H9 (cell line): ENCODE measurements around the gene KRT39. TPM values are rescaled to one million over a fixed set of nuclear protein-coding genes. Genes with fewer than 3 reads are reported as not detected.

Source experiments
- DNase-seq: peaks from one replicate; pipeline ENCODE4 v3.0.0-alpha.2; 2017
- H2AFZ ChIP-seq: one replicate; pipeline ENCODE4 v1.6.1; 2013; ENCODE audit warnings: mild to moderate bottlenecking, low read length, control low read depth, moderate library complexity
- H2AK5ac ChIP-seq: 2 replicates; pipeline ENCODE4 v1.6.1; 2013; ENCODE audit warnings: low read length, control low read depth, mixed read lengths; ENCODE audit not compliant: insufficient read length
- H2BK120ac ChIP-seq: one replicate; pipeline ENCODE4 v1.6.1; 2013; ENCODE audit warnings: low read depth, mild to moderate bottlenecking, low read length, control low read depth, inconsistent platforms; ENCODE audit not compliant: poor library complexity, severe bottlenecking
- H2BK12ac ChIP-seq: 2 replicates; pipeline ENCODE4 v1.6.1; 2013; ENCODE audit warnings: low read length, control low read depth, mixed read lengths, low read depth; ENCODE audit not compliant: insufficient read length
- H2BK15ac ChIP-seq: 2 replicates; pipeline ENCODE4 v1.6.1; 2013; ENCODE audit warnings: low read depth, low read length, control low read depth
- H2BK20ac ChIP-seq: one replicate; pipeline ENCODE4 v1.6.1; 2013; ENCODE audit warnings: low read depth, mild to moderate bottlenecking, low read length, control low read depth, inconsistent platforms; ENCODE audit not compliant: poor library complexity, severe bottlenecking
- H2BK5ac ChIP-seq: 2 replicates; pipeline ENCODE4 v1.6.1; 2013; ENCODE audit warnings: low read length, control low read depth, mixed read lengths; ENCODE audit not compliant: insufficient read length
- H3K14ac ChIP-seq: 2 replicates; pipeline ENCODE4 v1.6.1; 2013; ENCODE audit warnings: low read length, control low read depth; ENCODE audit not compliant: insufficient read depth
- H3K18ac ChIP-seq: 2 replicates; pipeline ENCODE4 v1.6.1; 2013; ENCODE audit warnings: low read depth, mild to moderate bottlenecking, mixed read lengths, low read length, control low read depth; ENCODE audit not compliant: insufficient read length
- H3K23ac ChIP-seq: 2 replicates; pipeline ENCODE4 v1.6.1; 2013; ENCODE audit warnings: low read length, control low read depth, mixed read lengths, low read depth; ENCODE audit not compliant: insufficient read length
- H3K23me2 ChIP-seq: 2 replicates; pipeline ENCODE4 v1.6.1; 2013; ENCODE audit warnings: low read depth, mild to moderate bottlenecking, mixed read lengths, low read length, control low read depth; ENCODE audit not compliant: insufficient read length, poor library complexity, severe bottlenecking
- H3K27ac ChIP-seq: 2 replicates; pipeline ENCODE4 v1.5.1; 2013; ENCODE audit warnings: low read length, control low read depth, mixed read lengths, low read depth; ENCODE audit not compliant: insufficient read length
- H3K27me3 ChIP-seq: 2 replicates; pipeline ENCODE4 v1.6.1; 2013; ENCODE audit warnings: low read length, control low read depth, inconsistent platforms; ENCODE audit not compliant: insufficient read depth
- H3K4ac ChIP-seq: 2 replicates; pipeline ENCODE4 v1.6.1; 2013; ENCODE audit warnings: low read depth, mild to moderate bottlenecking, control low read depth, inconsistent platforms, low read length, moderate library complexity
- H3K4me1 ChIP-seq: 2 replicates; pipeline ENCODE4 v1.6.1; 2013; ENCODE audit warnings: low read length, control low read depth, inconsistent platforms; ENCODE audit not compliant: insufficient read depth
- H3K4me2 ChIP-seq: 2 replicates; pipeline ENCODE4 v1.6.1; 2013; ENCODE audit warnings: low read length, control low read depth, mixed read lengths; ENCODE audit not compliant: insufficient read length, insufficient read depth
- H3K56ac ChIP-seq: 2 replicates; pipeline ENCODE4 v1.6.1; 2013; ENCODE audit warnings: low read depth, mild to moderate bottlenecking, mixed read lengths, low read length, control low read depth; ENCODE audit not compliant: insufficient read length
- H3K79me1 ChIP-seq: 2 replicates; pipeline ENCODE4 v1.6.1; 2013; ENCODE audit warnings: low read depth, mild to moderate bottlenecking, moderate library complexity, low read length, control low read depth, inconsistent platforms; ENCODE audit not compliant: insufficient read depth, poor library complexity, severe bottlenecking
- H3K79me2 ChIP-seq: 2 replicates; pipeline ENCODE4 v1.6.1; 2013; ENCODE audit warnings: low read length, control low read depth, inconsistent platforms; ENCODE audit not compliant: insufficient read depth
- H3K9ac ChIP-seq: 2 replicates; pipeline ENCODE4 v1.6.1; 2013; ENCODE audit warnings: low read length, control low read depth, mixed read lengths; ENCODE audit not compliant: insufficient read length; ENCODE audit errors: extremely low read depth
- H3K9me3 ChIP-seq: one replicate; pipeline ENCODE4 v1.6.1; 2013; ENCODE audit warnings: low read depth, low read length, inconsistent platforms; ENCODE audit not compliant: control insufficient read depth
- H3T11ph ChIP-seq: one replicate; pipeline ENCODE4 v1.6.1; 2013; ENCODE audit warnings: mild to moderate bottlenecking, low read length, control low read depth, inconsistent platforms
- H4K20me1 ChIP-seq: one replicate; pipeline ENCODE4 v1.6.1; 2013; ENCODE audit not compliant: control insufficient read depth, insufficient read length, insufficient read depth
- H4K5ac ChIP-seq: 2 replicates; pipeline ENCODE4 v1.6.1; 2013; ENCODE audit warnings: low read depth, mild to moderate bottlenecking, mixed read lengths, low read length, control low read depth; ENCODE audit not compliant: insufficient read length
- H4K8ac ChIP-seq: replicated peaks from 2 replicates; pipeline ENCODE4 v1.6.1; 2013; ENCODE audit warnings: low read length, control low read depth, mixed read lengths, low read depth; ENCODE audit not compliant: insufficient read length
- H4K91ac ChIP-seq: 2 replicates; pipeline ENCODE4 v1.6.1; 2013; ENCODE audit warnings: low read depth, mild to moderate bottlenecking, moderate library complexity, mixed read lengths, low read length, control low read depth; ENCODE audit not compliant: insufficient read length
- H3K27ac Mint-ChIP-seq, 3 experiments: 2 replicates in 2 of 3; 3 replicates in 1 of 3; pipeline ENCODE4 v1.8.0; 2020 to 2021; ENCODE audit warnings: mixed read lengths in 3 of 3, mild to moderate bottlenecking in 1 of 3, moderate library complexity in 1 of 3
- H3K27me3 Mint-ChIP-seq: 2 replicates; pipeline ENCODE4 v1.8.0; 2021; ENCODE audit warnings: low read depth, mild to moderate bottlenecking, moderate library complexity, mixed read lengths
- H3K36me3 Mint-ChIP-seq, 3 experiments: 2 replicates in 2 of 3; 3 replicates in 1 of 3; pipeline ENCODE4 v1.8.0; 2020 to 2021; ENCODE audit warnings: low read depth in 3 of 3, mixed read lengths in 3 of 3; ENCODE audit not compliant: insufficient read depth in 1 of 3
- H3K4me1 Mint-ChIP-seq, 2 experiments: 2 replicates each; pipeline ENCODE4 v1.8.0; 2020; ENCODE audit warnings: mixed read lengths in 2 of 2
- H3K4me3 Mint-ChIP-seq, 2 experiments: 2 replicates in 1 of 2; 3 replicates in 1 of 2; pipeline ENCODE4 v1.8.0; 2020 to 2021; ENCODE audit warnings: mild to moderate bottlenecking in 2 of 2, mixed read lengths in 2 of 2, moderate library complexity in 1 of 2
- H3K9me3 Mint-ChIP-seq, 2 experiments: 2 replicates in 1 of 2; 3 replicates in 1 of 2; pipeline ENCODE4 v1.8.0; 2020; ENCODE audit warnings: mild to moderate bottlenecking in 2 of 2, mixed read lengths in 2 of 2, moderate library complexity in 1 of 2
- WGBS: extraction: QIAGEN DNeasy Blood & Tissue Kit; methylation state at CpG from one replicate; pipeline ENCODE4 v1.1.7; 2013; ENCODE audit warnings: missing lambda C conversion rate, low lambda C conversion rate, mixed read lengths; ENCODE audit not compliant: insufficient read length; ENCODE audit errors: extremely low coverage; 5-methylcytosine and 5-hydroxymethylcytosine counted together
- total RNA-seq: library from RNA; stranded (reverse); gene quantifications from 2 replicates; pipeline ENCODE4 v1.2.1, GENCODE V29; 2021
- TF ChIP-seq, protein P1 (sequence below): fragments of 200-600 bp; sonication (generic); conservative IDR thresholded peaks from 3 replicates; pipeline ENCODE4 v1.8.0; 2021; ENCODE audit warnings: antibody characterized with exemption, mild to moderate bottlenecking

KRT39 gene
- total RNA-seq, 1 experiment from 2014 or later, result not detected

DNA sequence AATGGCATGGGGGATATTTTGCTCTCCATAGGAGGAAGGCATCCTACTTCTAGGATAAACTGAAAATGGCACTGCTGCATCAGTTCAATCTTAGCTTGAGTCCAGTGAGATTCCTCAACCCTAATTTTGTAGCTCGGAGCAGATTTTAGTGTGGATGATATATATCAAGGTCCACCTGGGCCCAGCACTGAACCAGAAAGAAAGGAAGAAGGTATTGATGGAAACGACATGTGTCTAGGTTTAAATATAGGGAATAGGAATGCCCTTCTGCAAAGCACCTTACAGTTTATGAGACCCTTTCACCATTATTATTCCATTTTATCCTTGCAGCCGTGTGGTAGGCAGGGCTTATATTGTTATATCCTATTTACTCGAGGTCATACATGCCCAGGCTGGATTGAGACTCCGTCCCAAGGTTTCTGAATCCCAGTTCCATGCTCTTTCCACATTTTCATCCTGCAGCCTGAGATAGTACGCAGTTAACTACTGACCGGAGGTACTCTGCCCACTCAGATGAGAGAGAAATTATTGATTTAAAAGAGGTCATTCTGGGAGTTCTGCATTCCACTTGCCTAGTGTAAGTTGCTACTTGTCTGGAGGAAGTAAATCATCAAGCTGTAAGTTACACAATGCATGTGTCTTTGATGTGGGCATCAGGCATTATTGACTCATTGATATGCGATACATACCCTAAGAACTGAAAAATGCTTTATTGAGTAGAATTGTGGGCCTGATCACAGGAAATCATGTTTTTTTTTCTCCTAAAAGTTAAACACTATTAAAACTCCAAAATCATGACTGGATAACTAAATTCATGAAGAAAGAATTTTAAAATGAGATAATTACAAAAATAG, 10.1 kb downstream of the KRT39 start:
- no peak overlapping the region for H4K91ac ChIP-seq
- no peak overlapping the region for H2BK12ac ChIP-seq
- peaks cover 27 to 32% of the 10 kb centered on the region in 2 experiments for H3K4me1 Mint-ChIP-seq
- H3K27me3 ChIP-seq, result no peaks in the 10 kb centered on the region
- H3K27ac Mint-ChIP-seq, result no peak overlapping the region; a peak in 1 of 7 replicates
- H3K4me2 ChIP-seq, result no peak overlapping the region
- H2BK5ac ChIP-seq, result no peak overlapping the region
- no CpG with 5 or more reads among the region's 8 CpGs for WGBS
- no peak overlapping the region for H3K4me3 Mint-ChIP-seq
- no peak overlapping the region for H3K23ac ChIP-seq
- H3K18ac ChIP-seq, result no peak overlapping the region
- H3K36me3 Mint-ChIP-seq, result no peaks in the 10 kb centered on the region
- H4K8ac ChIP-seq, result no peak overlapping the region
- H2AK5ac ChIP-seq, result no peak overlapping the region
- H3K27ac ChIP-seq, result no peak overlapping the region
- no peak for DNase-seq
- no peak overlapping the region for H2BK20ac ChIP-seq
- H3K4ac ChIP-seq, result no peak overlapping the region
- no peak overlapping the region for H2BK120ac ChIP-seq
- H3K4me1 ChIP-seq, result peaks cover 9% of the 10 kb centered on the region; the same call in 1 of the 2 replicates
- TF ChIP-seq, protein P1, sequence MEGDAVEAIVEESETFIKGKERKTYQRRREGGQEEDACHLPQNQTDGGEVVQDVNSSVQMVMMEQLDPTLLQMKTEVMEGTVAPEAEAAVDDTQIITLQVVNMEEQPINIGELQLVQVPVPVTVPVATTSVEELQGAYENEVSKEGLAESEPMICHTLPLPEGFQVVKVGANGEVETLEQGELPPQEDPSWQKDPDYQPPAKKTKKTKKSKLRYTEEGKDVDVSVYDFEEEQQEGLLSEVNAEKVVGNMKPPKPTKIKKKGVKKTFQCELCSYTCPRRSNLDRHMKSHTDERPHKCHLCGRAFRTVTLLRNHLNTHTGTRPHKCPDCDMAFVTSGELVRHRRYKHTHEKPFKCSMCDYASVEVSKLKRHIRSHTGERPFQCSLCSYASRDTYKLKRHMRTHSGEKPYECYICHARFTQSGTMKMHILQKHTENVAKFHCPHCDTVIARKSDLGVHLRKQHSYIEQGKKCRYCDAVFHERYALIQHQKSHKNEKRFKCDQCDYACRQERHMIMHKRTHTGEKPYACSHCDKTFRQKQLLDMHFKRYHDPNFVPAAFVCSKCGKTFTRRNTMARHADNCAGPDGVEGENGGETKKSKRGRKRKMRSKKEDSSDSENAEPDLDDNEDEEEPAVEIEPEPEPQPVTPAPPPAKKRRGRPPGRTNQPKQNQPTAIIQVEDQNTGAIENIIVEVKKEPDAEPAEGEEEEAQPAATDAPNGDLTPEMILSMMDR, result no peak
- H3K27me3 Mint-ChIP-seq, result no peaks in the 10 kb centered on the region; the same call in 1 of the 2 replicates
- no peaks in the 10 kb centered on the region for H3K79me2 ChIP-seq
- H3K14ac ChIP-seq, result no peak overlapping the region
- H3K9ac ChIP-seq, result no peak overlapping the region
- H4K5ac ChIP-seq, result no peak overlapping the region
- no peaks in the 10 kb centered on the region for H3K9me3 Mint-ChIP-seq
- H3K56ac ChIP-seq, result no peak overlapping the region
- H3K9me3 ChIP-seq, result no peaks in the 10 kb centered on the region
- no peak overlapping the region for H3T11ph ChIP-seq
- no peaks in the 10 kb centered on the region for H4K20me1 ChIP-seq
- no peaks in the 10 kb centered on the region for H3K23me2 ChIP-seq
- H2AFZ ChIP-seq, result no peak overlapping the region
- no peaks in the 10 kb centered on the region for H3K79me1 ChIP-seq
- H2BK15ac ChIP-seq, result no peak overlapping the region
